Stimulated activated CD8-positive, alpha-beta memory T cell treated with anti-CD3 and anti-CD28 coated beads, Interleukin-7, amount 100 ng/mL, for 1 hour (primary cell): ENCODE measurements around the gene SERINC5.
"Not testable (repeated sequence)": the region's sequence is repeated elsewhere in the genome, so short reads cannot be mapped to it uniquely, and the experiment has no call there.

ENCODE experiments used
- DNase-seq, 2 donors: peaks; one replicate each; pipeline ENCODE4 v3.0.0-alpha.2; 2020; ENCODE audit warnings: low read depth in 2 of 2

Gene SERINC5

DNA sequence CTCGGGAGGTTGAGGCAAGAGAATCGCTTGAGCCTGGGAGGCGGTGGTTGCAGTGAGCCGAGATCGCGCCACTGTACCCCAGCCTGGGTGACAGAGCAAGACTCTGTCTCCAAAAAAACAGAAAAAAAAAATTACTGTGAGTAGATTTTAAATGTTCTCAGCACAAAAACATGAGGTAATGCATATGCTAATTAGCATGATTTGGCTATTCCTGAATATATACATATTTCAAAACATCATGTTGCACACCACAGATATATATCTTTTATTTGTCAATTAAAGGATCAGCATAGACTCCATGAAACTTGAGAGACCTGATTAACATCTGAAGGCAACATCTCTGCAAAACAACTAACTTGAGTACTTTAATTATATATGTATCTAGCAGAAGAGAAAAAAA lies 117.4 kb downstream of the SERINC5 start:
- no peak for DNase-seq

- not testable (repeated sequence) for DNase-seq
Measured at GRCh38 chr5:80136798-80137197, 119.0 kb downstream of the SERINC5 start.

GRCh38 chr5:80134876-80135275 lies 121.0 kb downstream of the SERINC5 start:
- DNase-seq = no peak

GRCh38 chr5:80129146-80129545 lies 126.7 kb downstream of the SERINC5 start:
- DNase-seq = no peak

- DNase-seq = no peak
Measured at GRCh38 chr5:80128141-80128540, 127.7 kb downstream of the SERINC5 start.

DNA sequence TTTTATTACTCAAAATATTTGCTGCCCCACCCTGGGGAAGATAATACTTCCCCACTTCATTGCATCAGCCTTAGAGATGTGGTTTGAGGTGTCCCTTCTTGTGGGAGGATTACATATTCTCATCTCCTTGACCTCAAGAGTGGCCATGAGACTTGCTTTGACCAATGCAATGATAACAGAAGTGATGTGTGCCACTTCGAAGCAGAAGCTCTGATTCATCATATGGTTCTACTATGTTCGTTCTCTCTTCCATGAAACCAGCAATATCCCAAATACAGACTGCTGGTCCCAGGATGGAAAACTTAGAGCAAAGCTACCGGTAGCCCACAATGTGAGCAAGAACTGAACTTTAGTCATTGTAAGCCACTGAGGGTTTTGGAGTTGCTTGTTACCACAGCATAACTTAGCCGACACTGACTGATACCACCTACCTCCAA lies 128.7 kb downstream of the SERINC5 start:
- no peak for DNase-seq

GRCh38 chr5:80125962-80126480 lies 129.8 kb downstream of the SERINC5 start:
- DNase-seq = no peak

DNA sequence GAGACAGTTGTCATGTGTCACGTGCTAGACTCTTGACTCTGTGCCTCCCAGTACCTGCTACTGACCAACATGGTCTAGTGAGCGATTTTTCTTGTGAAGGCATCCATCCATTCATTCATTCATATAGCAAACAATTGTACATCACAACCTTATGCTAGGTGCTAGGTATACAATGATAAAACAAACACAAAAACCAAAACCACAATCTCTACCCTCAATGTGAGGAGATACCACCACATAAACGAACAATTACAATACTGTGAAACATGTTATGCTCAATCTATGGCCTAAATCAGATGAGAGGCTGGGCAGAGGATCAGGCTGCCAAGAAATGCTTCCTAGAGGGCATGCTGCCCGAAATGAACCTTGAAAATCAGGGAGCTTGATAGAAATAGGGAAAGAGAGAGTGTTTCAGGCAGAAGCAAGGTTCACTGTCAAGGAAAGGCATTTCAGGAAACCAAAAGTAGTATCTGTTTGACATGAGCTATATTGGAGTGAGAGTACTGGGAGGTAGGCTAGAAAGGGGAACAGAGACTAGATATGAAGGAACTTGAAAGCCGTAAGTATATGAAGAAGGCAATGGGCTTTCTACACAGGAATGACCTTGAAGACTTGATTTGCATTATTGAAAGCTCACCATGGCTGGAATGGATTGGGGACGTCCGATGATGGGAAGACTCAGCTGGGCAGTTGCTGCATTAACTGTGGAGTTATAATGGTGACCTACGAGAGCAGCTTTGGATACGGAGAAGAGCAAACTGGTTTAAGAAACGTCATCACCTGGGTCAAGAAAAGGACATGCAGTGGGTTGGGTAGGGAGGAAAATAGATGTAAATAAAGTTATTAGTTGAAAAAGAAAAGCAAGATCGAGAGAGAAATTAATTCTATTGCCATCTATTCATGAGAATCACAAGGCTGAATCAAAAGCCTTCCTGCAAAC lies 130.6 kb downstream of the SERINC5 start:
- DNase-seq = no peak

- no peak for DNase-seq
Measured at GRCh38 chr5:80124121-80124918, 131.5 kb downstream of the SERINC5 start.

- DNase-seq = no peak
Measured at GRCh38 chr5:80122579-80122978, 133.3 kb downstream of the SERINC5 start.

DNA sequence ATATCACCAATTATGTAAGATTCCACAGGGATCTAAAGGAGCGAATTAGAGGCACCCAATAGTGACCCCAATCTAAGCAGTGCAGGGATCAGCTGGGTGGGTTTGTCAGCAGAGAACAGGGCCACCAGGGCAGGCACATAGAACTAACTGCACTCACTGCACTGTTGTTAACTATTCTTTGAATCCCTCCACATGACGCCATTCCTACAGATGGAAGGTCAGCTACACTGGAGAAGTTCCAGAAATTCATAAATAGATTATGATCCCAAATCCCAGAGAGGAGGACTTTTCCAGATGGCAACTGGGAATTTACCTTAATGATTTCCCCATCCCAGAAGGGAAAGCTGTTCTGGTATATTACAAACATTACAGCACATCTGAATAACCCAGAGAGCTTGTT lies 136.5 kb downstream of the SERINC5 start:
- no peak for DNase-seq

GRCh38 chr5:80117446-80117845 lies 138.4 kb downstream of the SERINC5 start:
- no peak for DNase-seq

GRCh38 chr5:80116465-80116864 lies 139.4 kb downstream of the SERINC5 start:
- no peak for DNase-seq

- no peak for DNase-seq
Measured at GRCh38 chr5:80116000-80116399, 139.8 kb downstream of the SERINC5 start.

DNA sequence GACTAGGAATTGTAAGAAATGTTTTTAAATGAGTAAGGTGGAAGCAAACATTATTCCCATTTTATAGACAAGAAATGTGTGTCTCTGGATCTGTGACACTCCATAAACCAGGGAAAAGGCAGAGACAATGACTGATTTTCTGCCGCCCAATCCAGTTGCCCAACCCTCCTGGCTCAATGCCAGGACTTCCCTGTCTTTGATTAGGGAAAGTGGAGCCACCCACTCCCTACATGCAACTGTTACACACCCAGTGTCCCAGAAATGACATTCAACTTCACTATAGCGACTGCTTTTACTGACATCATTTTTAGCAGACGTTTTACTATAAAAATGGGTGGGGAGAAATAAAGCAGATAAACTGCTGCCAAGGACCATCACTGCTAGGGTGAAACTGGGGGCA lies 141.0 kb downstream of the SERINC5 start:
- no peak for DNase-seq

DNA sequence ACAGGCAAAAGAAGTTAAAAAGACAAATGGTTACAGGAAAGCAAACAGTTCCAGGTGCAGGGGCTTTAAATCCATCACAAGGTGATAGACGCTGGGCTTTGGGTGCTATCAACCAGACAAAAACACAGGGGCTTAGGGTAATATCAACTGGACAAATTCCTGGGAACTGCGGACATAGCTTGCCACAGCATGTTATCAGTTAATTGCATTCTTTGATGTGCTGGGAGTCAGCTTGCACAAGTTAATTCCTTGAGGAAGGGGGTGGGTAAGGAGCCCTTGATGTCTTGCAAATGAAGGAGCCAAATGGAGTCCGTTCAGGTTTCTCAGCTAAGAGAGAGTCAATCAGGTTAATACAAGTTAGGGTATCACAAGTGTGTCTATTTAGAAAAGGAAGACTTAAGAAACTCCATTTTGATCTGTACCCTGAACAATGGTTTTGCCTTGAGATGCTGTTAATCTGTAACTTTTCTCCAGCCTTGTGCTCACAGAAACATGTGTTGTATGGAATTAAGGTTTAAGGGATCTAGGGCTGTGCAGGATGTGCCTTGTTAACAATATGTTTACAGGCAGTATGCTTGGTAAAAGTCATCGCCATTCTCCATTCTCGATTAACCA lies 144.4 kb downstream of the SERINC5 start:
- DNase-seq = not testable (repeated sequence)

- DNase-seq = no peak
Measured at GRCh38 chr5:80109646-80110478, 146.0 kb downstream of the SERINC5 start.

GRCh38 chr5:80106916-80107315 lies 148.9 kb downstream of the SERINC5 start:
- DNase-seq = no peak

GRCh38 chr5:80105698-80106439 lies 150.0 kb downstream of the SERINC5 start:
- no peak for DNase-seq

DNA sequence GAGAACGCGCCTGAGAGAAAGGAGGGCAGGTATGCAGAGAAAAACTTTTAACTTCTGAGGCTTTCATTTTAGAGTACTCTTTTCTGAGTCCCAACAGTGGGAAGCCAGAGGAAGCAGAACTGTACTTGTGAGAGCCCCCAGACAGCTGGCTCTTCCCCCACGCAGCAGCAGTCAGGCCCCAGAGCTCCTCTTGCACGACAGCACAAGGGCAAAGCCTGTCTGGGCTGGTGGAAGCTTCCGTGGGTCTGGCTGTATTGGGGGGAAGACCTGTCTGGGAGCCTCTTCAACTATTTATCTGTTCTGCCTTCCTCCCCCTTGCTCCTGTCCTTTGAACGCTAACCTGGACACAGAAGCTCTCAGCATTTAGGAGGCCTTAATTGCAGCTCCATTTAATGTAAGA lies 152.5 kb downstream of the SERINC5 start:
- no peak for DNase-seq
